Sciatic nerve (tissue), 2 donors: ENCODE results near the gene KLK8. TPM values are rescaled to one million over a fixed set of nuclear protein-coding genes. Genes with fewer than 3 reads are reported as not detected.

Experiments
- ATAC-seq: fragments of 200-7000 bp; cut with Tn5 transposase; one replicate; pipeline ENCODE4 v1.9.1; 2020; ENCODE audit warnings: mild to moderate bottlenecking, moderate library complexity
- DNase-seq: peaks from one replicate; pipeline ENCODE4 v3.0.0-alpha.2; 2020; ENCODE audit warnings: low spot score
- intact Hi-C: fragments of 100-400 bp; cut with DNase I; formaldehyde crosslinking; loops from one replicate; pipeline ENCODE4 v1.14.2; 2022
- total RNA-seq: library from RNA; stranded (reverse); fragmentation: NEBNext Ultra II Directional; extraction: Animal tissue kit (Norgen Biotek cat#: 25700); gene quantifications from one replicate; pipeline ENCODE4 v1.2.1, GENCODE V29; 2021
- donor health status: DM: no; HTN: no; CAD: no.
- donor health status: DM: no; HTN: no; CAD: no.

Gene KLK8
- total RNA-seq, 1 donor from 2014 or later: 1.8 TPM

GRCh38 chr19:50964266-50964665 lies 37.1 kb downstream of the KLK8 start:
- no peak for ATAC-seq
- no peak for DNase-seq
- intact Hi-C loops: no loop called here

- intact Hi-C loops: no loop called here
- DNase-seq (no peak), ATAC-seq (no peak)
These were observed 38.0 kb downstream of the KLK8 start for GRCh38 chr19:50963381-50963780.

- DNase-seq (no peak), ATAC-seq (no peak)
- intact Hi-C loops: no loop called here
These were observed 39.2 kb downstream of the KLK8 start for GRCh38 chr19:50962245-50962644.

GRCh38 chr19:50959731-50960500 lies 41.5 kb downstream of the KLK8 start:
- ATAC-seq: no peak
- intact Hi-C loops: no loop called here

GRCh38 chr19:50957587-50957986 lies 43.8 kb downstream of the KLK8 start:
- ATAC-seq (no peak), DNase-seq (no peak)
- intact Hi-C loops: no loop called here

More at GRCh38 chr19:50959731-50960500, 41.5 kb downstream of the KLK8 start:
- no peak for DNase-seq

- no peak for ATAC-seq
- intact Hi-C loops: no loop called here
- no peak for DNase-seq
These were observed 48.5 kb downstream of the KLK8 start, which contains the start of gene KLK5 for GRCh38 chr19:50952910-50953309. Gene KLK5 (minus strand): TSS chr19:50953038. CDS start chr19:50952657, 381 bp downstream.

- intact Hi-C loops: no loop called here
- ATAC-seq (no peak), DNase-seq (no peak)
These were observed 51.5 kb downstream of the KLK8 start for GRCh38 chr19:50949861-50950260.

GRCh38 chr19:50947123-50947522 lies 54.3 kb downstream of the KLK8 start:
- DNase-seq (no peak), ATAC-seq (no peak)
- intact Hi-C loops: no loop called here

Other genes starting within 250 kb of the KLK8 start
- gene GPR32, start 231.1 kb downstream of the KLK8 start, total RNA-seq: not detected
- not detected for gene ACP4, start 211.2 kb downstream of the KLK8 start, total RNA-seq
- gene KLK1, start 177.8 kb downstream of the KLK8 start, total RNA-seq: 2.1 TPM
- not detected for gene KLK15, start 168.0 kb downstream of the KLK8 start, total RNA-seq
- gene KLK3, start 146.7 kb downstream of the KLK8 start, total RNA-seq: not detected
- not detected for gene KLK2, start 128.2 kb downstream of the KLK8 start, total RNA-seq
- gene KLK4, start 90.2 kb downstream of the KLK8 start, total RNA-seq: 1.1 TPM
- not detected for gene KLK5, start 48.6 kb downstream of the KLK8 start, total RNA-seq
- gene KLK6, start 32.0 kb downstream of the KLK8 start, total RNA-seq: 8.8 TPM
- 5.5 TPM for gene KLK7, start 17.7 kb downstream of the KLK8 start, total RNA-seq
- gene KLK10, start 18.1 kb upstream of the KLK8 start, total RNA-seq: 3.0 TPM
- gene KLK11, start 25.0 kb upstream of the KLK8 start, total RNA-seq: 1.1 TPM
- gene KLK12, start 33.4 kb upstream of the KLK8 start, total RNA-seq: not detected
- gene KLK13, start 63.5 kb upstream of the KLK8 start, total RNA-seq: 0.58 TPM
- 2.8 TPM for gene KLK14, start 81.3 kb upstream of the KLK8 start, total RNA-seq
- gene CTU1, start 106.8 kb upstream of the KLK8 start, total RNA-seq: 6.1 TPM
- gene SIGLEC9, start 123.3 kb upstream of the KLK8 start, total RNA-seq: 5.3 TPM
- 2.0 TPM for gene SIGLEC7, start 140.7 kb upstream of the KLK8 start, total RNA-seq
- 10.7 TPM for gene CD33, start 223.5 kb upstream of the KLK8 start, total RNA-seq
- gene SIGLECL1, start 249.5 kb upstream of the KLK8 start, total RNA-seq: not detected